Sigmoid colon (tissue), 7 donors: ENCODE results near the gene CDK8. TPM values are rescaled to one million over a fixed set of nuclear protein-coding genes. Genes with fewer than 3 reads are reported as not detected.

Source experiments
- DNase-seq: peaks from one replicate; pipeline ENCODE4 v3.0.0-alpha.2; 2019
- H3K27ac ChIP-seq, 4 donors: fragments of 200-600 bp; sonication (generic); one replicate each; pipeline ENCODE4 v1.5.1; 2016 to 2019; ENCODE audit warnings: mild to moderate bottlenecking in 1 of 4
- H3K27me3 ChIP-seq, 3 donors: fragments of 200-600 bp; sonication (generic); one replicate each; pipeline ENCODE4 v1.5.1; 2019; ENCODE audit warnings: mild to moderate bottlenecking in 1 of 3
- H3K36me3 ChIP-seq, 4 donors: fragments of 200-600 bp; sonication (generic); one replicate each; pipeline ENCODE4 v1.5.1; 2016 to 2019
- H3K4me1 ChIP-seq, 4 donors: fragments of 200-600 bp; sonication (generic); one replicate each; pipeline ENCODE4 v1.5.1; 2017 to 2019
- H3K4me3 ChIP-seq, 4 donors: fragments of 200-600 bp; sonication (generic); one replicate each; pipeline ENCODE4 v1.5.1; 2017 to 2019; ENCODE audit warnings: mild to moderate bottlenecking in 2 of 4, moderate library complexity in 1 of 4
- H3K9me3 ChIP-seq, 4 donors: fragments of 200-600 bp in 3 of 4; sonication (generic) in 3 of 4; one replicate each; pipeline versions ENCODE4 v1.5.1 to v1.6.1; 2013 to 2019
- CTCF ChIP-seq, 4 experiments: fragments of 450-650 bp in 3 of 4; fragments of 200-600 bp in 1 of 4; IDR thresholded peaks; one replicate each; pipeline ENCODE4 v1.5.1; 2016 to 2019; ENCODE audit warnings: antibody characterized with exemption in 4 of 4, mild to moderate bottlenecking in 3 of 4, moderate library complexity in 2 of 4
- EP300 ChIP-seq, 4 donors: sonication (generic); formaldehyde crosslinking; IDR thresholded peaks; one replicate each; pipeline ENCODE4 v1.6.1; 2017; ENCODE audit warnings: antibody characterized with exemption in 4 of 4
- POLR2A ChIP-seq, 2 donors: fragments of 450-650 bp; IDR thresholded peaks; one replicate each; pipeline ENCODE4 v1.6.1; 2016; ENCODE audit warnings: antibody characterized with exemption in 2 of 2, mild to moderate bottlenecking in 2 of 2, moderate library complexity in 2 of 2
- POLR2AphosphoS5 ChIP-seq, 4 donors: sonication (generic); formaldehyde crosslinking; IDR thresholded peaks; one replicate each; pipeline ENCODE4 v1.6.1; 2017; ENCODE audit warnings: antibody characterized with exemption in 4 of 4
- WGBS, 2 donors: extraction: QIAGEN DNeasy Blood & Tissue Kit; methylation state at CpG; one replicate each; pipeline ENCODE4 v1.1.7; 2013; 5-methylcytosine and 5-hydroxymethylcytosine counted together
- intact Hi-C: fragments of 100-400 bp; cut with DNase I; formaldehyde crosslinking; loops from one replicate; pipeline ENCODE4 v1.15.1; 2023
- polyA plus RNA-seq, 3 donors: library from polyadenylated mRNA; stranded (reverse); fragments of 200-250 nt; gene quantifications; one replicate each; pipeline ENCODE4 v1.2.3, GENCODE V29; 2013
- total RNA-seq, 4 donors: library from RNA; depleted of rRNA; stranded (reverse); fragments of >200 nt; gene quantifications; one replicate each; pipeline ENCODE4 v1.1.0, GENCODE V29; 2016
- donor health status: healthy with polysubstance abuse.
- donor health status: Bipolar disorder and iron deficiency.
- donor health status: healthy.

CDK8 gene
- total and polyA plus RNA-seq, 7 donors: 10.8 to 78.6 (median 42.3) TPM

- peaks cover 14 to 33% (median 18%) of the 10 kb centered on the region in 4 donors for H3K36me3 ChIP-seq
- peak within 1 kb of the TSS; percentile 79 to 96 (median 92) for H3K4me3 ChIP-seq
- peak; percentile 98 for DNase-seq
- WGBS, 2 donors: 0% methylated on average over 67 of the region's 67 CpGs
- TF ChIP-seq POLR2A (IDR thresholded peaks at IDR 0.05) (peak in 1 of 2 donors; percentile 29), POLR2AphosphoS5 (IDR thresholded peaks at IDR 0.05) (peak; percentile 45 to 87 (median 74)), CTCF (IDR thresholded peaks at IDR 0.05) (peak in 1 of 4 experiments; percentile 35), EP300 (IDR thresholded peaks at IDR 0.05) (no peak)
- H3K4me1 ChIP-seq: peaks cover 0 to 26% (median 21%) of the 10 kb centered on the region in 4 donors
- intact Hi-C loops: loop anchor here (2.0 to 5.0 kb wide), 4 partner anchors 33 to 275 kb away; partner anchors contain the start of gene CDK8
- no peaks in the 10 kb centered on the region for H3K27me3 ChIP-seq
- H3K9me3 ChIP-seq: no peaks in the 10 kb centered on the region
- H3K27ac ChIP-seq: peak within 1 kb of the TSS; percentile 95 to 98 (median 96)
These were observed 32.0 kb upstream of the CDK8 start, which contains the start of gene RNF6 for GRCh38 chr13:26221721-26222519. Gene RNF6, minus strand, starts transcription at chr13:26222314. Its CDS starts 2,665 bp downstream, at chr13:26219649.

GRCh38 chr13:26222520-26223046 lies 31.3 kb upstream of the CDK8 start:
- intact Hi-C loops: loop anchor here (2.0 to 5.0 kb wide), 3 partner anchors 32 to 274 kb away; partner anchors contain the start of gene CDK8
- WGBS, 2 donors: 26 to 28% methylated on average over 16 of the region's 16 CpGs

GRCh38 chr13:26225896-26226617 lies 27.9 kb upstream of the CDK8 start:
- intact Hi-C loops: no loop called here

More at GRCh38 chr13:26222520-26223046, 31.3 kb upstream of the CDK8 start:
- Histone ChIP-seq H3K4me3 (peak overlapping the region; percentile 79 to 96 (median 92)), H3K27me3 (no peaks in the 10 kb centered on the region), H3K36me3 (peaks cover 7 to 26% (median 15%) of the 10 kb centered on the region in 4 donors), H3K27ac (peak overlapping the region; percentile 95 to 98 (median 96)), H3K9me3 (no peaks in the 10 kb centered on the region), H3K4me1 (peaks cover 0 to 26% (median 21%) of the 10 kb centered on the region in 4 donors)
- TF ChIP-seq POLR2A (IDR thresholded peaks at IDR 0.05) (no peak), CTCF (IDR thresholded peaks at IDR 0.05) (no peak), EP300 (IDR thresholded peaks at IDR 0.05) (no peak), POLR2AphosphoS5 (IDR thresholded peaks at IDR 0.05) (no peak)
- DNase-seq: no peak

More at GRCh38 chr13:26225896-26226617, 27.9 kb upstream of the CDK8 start:
- H3K4me3 ChIP-seq: no peak overlapping the region
- H3K4me1 ChIP-seq: peaks cover 0 to 10% (median 6%) of the 10 kb centered on the region in 4 donors
- H3K36me3 ChIP-seq: no peaks in the 10 kb centered on the region
- TF ChIP-seq EP300 (IDR thresholded peaks at IDR 0.05) (no peak), CTCF (IDR thresholded peaks at IDR 0.05) (no peak), POLR2AphosphoS5 (IDR thresholded peaks at IDR 0.05) (no peak), POLR2A (IDR thresholded peaks at IDR 0.05) (no peak)
- H3K27ac ChIP-seq: no peak overlapping the region
- 83 to 85% methylated on average over 7 of the region's 7 CpGs for WGBS, 2 donors
- DNase-seq: no peak
- H3K27me3 ChIP-seq: no peaks in the 10 kb centered on the region
- no peaks in the 10 kb centered on the region for H3K9me3 ChIP-seq
